NCI-H446 (cell line): ENCODE data around the gene DPH5.

ENCODE experiments used
- DNase-seq, 2 experiments: peaks; one replicate each; lab custom pipeline; 2025; lab: John Stamatoyannopoulos, UW

DPH5 gene

DNA sequence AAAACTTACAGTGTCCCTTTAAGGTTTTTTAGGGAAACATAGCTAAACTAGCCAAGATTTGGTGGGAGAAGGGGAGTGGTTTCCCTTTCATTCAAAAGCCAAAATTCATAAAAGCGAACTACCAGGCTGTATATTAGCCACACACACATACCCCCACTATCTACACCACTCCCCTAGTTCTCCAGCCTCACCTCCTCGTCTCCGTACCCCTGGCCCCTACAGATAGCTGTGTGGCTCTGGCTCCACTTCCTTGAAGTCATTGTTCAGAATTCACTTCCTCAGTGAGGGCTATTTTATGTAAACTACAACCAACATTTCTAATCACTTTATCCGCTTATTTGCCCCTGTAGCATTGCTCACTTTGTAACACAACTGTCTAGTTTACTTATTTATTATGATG, 5.3 kb upstream of the DPH5 start:
- DNase-seq = no peak

DNA sequence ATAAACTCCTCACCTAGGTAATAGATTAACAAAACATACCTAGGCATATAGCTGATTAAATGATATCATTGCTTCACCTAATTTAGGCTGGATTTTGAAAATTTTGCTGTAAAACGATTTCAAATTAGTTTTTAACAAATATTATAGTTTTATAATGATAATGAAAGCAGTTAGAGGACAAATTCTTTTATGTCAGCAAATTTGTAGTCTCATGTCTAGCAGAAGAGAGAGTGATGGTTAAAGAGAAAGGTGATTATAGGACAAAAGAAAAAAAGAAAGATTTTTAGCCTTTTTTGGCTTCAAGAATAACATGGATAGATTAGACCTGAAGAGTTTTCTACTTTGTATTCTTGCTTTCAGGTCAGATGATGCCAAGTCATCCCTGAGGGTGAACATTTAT, 3.6 kb upstream of the DPH5 start:
- DNase-seq = no peak

DNA sequence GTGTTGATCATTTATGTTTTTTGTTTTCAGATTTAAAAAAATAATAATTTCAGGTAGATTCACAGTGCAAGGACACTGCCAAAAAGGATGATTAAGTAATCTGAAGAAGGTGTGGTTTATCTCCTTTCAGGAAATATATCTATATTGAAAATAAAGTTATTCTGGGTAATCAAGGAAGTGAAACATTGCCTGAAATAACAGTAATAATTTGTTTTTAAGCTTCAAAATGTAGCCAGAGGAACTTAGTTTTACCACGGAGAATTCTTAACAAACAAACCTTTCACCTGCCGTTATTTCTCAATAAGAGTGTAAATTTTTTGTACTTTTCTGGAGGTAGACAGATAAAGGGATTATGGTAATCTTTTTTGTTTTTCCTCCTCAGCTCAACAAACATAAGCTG, 2.9 kb upstream of the DPH5 start:
- no peak for DNase-seq

DNA sequence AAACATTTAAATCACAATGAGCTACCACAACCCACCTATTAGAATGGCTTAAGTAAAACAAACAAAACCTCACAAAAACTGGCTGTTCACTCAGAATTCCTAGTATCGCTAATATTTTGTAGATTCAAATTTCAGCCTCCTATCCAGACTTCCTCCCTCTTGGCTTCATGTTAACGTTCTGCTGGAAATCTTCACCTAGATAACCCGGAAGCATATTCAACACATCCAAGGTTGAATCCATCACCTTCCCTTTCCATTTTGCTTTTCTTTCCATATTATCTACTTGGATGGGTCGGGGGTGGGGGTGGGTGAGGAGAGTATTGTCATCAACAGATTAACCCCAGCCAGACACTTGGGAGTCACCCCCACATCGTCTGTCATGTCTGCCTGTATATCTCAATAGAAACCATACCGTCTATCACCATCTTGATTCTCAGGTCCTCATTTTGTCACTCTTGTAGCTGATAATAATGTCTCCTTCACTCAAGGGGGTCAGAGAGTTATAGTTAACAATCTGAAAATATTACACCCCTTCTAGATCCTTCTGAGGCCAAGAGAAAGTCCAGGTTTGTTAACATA, 1.7 kb upstream of the DPH5 start:
- no peak for DNase-seq

DNA sequence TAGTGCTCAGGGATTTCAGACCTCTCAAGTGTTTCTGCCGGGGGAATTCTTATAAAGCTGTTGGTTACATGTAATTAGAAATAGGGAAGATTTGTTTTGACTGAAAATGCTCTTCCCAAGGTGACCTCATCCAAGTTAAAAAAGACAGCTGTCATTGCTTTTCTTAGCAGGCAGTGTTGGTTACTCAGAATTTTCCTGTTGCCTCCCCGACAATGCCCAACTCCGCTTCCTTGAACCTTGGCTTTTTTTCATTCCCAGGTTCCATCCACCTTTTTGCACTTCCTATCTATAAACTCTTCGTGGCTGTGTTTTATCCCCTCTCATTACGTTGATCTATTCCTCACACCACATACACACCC, 825 bp upstream of the DPH5 start:
- DNase-seq = no peak

DNA sequence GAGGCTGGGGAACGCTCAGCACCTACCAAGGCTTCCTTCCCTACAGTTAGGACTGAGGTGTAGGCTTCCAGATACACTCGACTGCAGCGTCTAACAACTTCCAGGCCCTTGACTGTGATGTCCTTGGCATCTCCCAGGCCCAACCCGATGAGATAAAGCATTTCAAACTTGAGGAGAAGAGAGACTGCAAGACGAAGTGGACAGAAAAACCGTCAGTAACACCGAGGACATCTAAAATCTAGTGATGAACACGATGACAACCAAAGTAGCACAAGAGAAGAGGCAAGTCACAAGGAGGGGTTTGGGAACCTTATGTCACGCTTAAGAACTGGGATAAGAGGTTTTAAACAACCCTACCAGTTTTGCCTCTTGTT, 314 bp downstream of the DPH5 start:
- DNase-seq = no peak

DNA sequence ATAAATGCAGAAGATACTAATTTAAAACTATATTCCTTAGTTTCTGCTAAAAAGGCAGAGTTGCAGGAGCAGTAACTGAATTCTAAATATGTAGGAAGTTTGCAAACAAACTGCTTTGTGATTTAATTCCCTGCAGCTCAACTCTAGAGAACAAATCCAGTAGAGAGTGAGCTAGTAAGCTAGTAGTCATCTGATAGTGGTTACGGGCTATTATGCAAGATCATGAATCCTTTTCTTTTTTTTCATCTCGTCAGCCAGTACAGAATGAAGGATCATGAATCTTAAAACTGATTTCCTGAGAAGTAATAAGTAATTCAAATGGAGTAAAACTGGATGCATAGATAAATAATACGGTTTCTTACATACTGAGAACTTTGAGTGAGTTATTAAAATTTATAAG, 3.3 kb downstream of the DPH5 start:
- DNase-seq = no peak

DNA sequence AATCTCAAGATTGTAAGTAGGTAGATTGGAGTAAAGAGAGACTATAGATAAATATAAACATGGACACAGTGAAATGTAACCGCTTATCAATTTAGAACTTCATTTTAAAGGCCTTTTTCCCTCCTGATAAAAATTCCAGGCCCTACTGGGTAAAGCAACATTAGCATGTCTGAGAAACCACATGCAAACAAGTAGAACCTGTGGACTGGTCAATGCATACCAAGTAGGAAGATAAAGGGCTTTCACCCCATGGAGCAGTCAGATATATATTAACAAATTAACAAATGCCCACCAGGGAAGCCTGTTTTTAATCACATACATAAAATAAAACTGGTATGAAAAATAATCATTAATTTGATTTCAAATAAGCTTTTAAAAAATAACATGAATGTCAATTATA, 8.1 kb downstream of the DPH5 start:
- no peak for DNase-seq

DNA sequence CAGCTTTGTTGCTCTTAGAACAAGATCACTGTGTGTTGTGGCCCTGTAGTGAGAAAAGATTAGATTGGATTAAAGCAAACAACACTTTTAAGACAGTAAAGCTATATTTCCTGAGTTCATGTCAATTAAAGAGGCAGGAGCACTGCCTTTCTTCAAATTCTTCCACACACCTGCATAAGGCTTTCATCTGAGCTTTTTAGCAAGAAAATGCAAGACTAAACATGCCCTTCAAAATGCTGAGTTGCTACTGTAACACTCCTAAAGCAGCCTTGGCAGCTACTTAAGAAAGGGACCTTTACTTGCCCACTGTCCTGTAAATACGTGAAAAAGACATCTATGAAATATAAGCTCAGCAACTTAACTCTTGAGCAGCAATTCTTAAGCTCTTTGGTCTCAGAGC, 11.8 kb downstream of the DPH5 start:
- no peak for DNase-seq

DNA sequence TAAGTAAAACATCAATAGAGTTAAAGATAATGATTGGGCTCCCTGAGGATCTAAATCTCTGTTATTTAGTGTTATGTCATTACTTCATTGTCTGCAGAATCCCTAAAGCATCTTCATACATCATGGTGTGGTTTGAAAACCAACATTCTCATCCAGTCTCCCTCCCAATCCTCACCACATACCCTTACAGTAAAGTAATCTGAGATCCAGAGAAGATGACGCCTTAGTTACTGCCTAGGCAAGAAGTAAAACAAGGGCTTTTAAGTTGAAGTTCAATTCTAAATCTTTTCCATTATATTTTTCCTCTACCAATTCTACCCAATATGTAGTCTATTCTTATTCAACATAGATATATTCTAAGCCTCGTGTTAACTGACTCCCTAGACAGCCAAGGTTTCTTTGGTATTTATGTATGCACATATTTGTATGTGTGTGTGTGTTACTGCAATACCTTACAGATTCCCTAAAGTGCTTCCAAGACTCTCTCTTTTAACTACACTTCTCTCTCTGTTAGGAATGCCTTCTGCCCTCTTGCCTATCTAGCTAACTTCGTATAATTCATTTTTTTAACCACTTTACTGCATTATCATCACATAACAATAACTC, 17.3 kb downstream of the DPH5 start:
- no peak for DNase-seq

DNA sequence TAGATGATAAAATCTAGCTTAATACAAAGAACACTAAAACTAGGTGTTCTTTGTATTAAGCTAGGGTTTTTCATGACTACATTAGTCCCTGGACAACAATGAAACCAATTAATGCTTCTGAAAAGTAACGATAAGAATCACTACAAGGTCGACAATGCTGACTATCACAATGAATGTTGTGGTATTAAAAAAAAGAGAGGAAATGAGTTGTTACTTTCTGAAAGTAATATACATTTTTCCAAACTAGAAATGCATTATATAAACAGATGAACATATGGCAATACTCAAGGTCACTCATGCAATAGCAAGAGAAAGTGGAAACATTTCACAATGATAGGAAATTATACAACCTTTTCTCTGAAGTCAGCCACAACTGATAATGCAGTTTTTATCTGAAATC, 19.0 kb downstream of the DPH5 start:
- no peak for DNase-seq

DNA sequence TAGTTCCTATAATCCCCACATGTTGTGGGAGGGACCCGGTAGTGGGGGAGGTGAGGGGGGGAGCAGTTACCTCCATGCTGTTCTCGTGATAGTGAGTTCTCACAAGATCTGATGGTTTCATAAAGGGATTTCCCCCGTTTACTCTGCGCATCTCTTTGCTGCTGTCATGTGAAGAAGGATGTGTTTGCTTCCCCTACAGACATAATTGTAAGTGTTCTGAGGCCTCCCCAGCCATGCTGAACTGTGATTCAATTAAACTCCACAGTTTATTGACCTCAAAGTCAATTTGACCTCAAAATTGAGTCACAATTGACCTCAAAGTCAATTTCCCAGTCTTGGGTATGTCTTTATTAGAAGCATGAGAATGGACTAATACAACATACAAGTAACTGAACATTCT, 19.7 kb downstream of the DPH5 start:
- no peak for DNase-seq

DNA sequence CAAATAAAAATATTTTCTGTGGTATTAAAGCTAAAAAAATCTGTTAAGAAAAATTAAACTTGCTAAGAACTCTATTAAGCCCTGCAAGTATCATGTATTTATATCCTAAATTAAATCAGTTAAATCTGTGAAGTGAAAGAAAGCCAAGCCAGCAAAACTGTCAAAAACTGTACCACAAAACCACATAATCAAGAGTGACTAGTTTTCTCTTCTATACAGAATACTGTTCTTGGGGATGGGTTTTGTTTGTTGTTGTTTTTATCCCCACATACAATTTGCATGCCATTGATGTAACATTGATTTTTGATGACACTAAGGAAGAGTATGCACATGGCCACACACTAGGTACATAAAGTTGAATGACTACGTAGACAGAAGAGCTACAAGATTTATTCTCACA, 20.4 kb downstream of the DPH5 start:
- DNase-seq = no peak

DNA sequence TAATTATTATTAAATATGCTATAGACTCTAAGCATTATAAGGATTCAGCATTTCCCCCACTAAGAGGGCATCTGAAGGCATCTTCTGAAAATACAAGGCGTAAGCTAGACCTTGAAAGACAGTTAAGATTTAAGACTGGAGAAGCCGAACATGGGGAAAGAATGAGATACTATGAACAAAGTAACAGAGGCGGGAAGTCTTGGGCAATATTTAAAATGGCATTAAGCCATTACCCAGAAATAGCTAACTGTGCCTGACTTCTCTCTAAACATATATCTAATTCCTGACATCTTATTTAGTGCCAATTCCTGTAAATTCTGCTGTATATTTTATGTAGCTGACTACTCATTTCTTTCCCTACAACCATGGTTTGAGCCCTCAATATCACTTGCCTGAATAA, 20.9 kb downstream of the DPH5 start:
- DNase-seq = no peak

DNA sequence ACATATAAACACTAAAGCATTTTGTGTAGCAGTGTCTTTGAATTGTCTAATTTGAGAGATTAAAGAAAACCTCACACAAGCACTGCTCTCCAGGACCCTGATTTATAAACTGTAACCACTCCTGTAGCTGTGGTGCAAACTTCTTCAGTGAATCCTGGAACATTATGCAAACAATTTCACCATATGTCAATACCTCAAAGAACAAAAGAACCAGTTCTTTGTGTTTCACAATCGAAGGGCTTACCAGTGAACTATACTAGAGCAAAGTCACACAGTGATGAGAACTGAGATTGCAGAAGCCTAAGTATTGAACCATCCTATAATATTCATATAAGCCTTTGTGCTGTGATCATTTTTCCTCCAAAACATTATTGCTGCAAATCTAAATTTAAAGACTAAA, 21.5 kb downstream of the DPH5 start:
- no peak for DNase-seq

DNA sequence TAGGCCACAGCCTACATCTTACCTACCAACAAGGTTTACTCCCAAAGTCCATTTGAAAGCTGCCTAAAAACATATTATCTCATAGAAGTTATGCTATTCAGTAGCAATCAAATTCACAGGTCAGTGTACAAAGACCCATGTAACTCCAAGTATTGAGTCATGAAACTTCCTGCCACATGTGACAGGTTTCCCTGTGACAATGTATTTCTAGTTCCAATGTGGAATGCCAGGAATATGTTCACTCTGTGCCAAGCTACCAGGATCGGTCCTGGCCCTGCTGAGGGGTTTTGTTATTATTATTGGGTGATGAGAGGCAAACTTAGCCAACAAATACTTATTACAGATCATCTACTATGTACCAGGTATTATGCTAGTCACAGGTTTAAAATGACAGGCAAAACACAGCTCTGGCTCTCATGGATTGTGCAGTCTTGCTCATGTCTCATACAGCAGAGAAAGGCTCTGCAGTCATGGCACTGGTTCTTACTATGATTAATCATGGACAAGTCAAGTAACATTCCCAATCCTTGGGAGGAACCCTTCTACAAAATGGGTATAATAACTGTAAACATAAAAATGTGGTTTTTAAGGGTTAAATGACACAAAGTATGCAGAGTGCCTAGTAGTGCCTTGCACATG, 22.5 kb downstream of the DPH5 start:
- no peak for DNase-seq

DNA sequence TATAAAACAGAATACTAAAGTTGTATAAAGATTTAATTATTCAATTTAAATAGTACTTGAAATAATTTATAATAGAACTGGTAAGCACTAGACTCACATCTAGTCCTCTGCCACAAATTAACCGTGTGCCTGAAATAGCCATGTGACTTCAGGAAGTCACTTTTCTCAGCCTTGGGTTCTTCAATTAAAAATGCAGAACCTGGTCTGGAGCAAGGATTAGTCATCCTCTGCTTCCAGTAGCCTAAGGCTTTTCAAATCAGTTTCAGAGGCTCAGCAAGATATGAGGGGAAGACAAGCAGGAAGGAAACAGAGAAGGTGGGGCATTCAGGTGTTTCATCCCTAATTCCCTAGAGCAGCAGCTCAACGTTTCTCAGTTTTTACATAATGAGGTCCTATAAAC, 23.0 kb downstream of the DPH5 start:
- DNase-seq = no peak

DNA sequence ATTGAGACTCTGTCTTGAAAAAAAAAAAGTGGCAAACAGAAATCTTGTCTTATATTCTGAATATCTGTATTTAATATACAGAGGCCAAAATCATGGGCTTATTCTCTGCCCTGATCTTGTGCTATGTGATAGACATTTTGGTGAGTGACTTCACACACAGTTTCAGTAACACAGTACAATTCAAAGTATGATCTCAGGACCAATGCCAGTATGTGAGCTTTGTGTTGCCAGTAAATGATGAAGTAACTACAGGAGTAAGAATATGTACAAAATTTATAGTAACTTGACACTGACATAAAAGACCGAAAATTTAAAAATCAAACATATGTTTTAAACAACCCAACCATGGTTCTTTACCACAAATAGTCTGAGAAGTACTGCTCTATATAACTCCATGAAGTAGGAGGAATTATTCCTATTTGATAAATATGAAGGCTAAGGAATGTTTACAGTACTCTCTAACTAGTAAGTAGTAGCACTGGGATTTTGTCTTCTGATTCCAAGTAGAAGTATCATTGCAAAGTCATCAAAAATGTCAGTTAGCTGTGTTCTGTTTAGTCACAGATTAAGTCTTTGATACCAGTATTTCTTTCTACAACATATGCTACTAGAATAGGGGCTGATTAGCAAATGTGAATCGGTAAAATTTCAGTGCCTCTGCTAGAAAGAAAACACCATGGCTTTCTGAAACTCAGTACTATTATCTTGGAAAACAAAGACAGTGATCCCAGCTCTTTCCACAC, 25.3 kb downstream of the DPH5 start:
- DNase-seq = no peak

DNA sequence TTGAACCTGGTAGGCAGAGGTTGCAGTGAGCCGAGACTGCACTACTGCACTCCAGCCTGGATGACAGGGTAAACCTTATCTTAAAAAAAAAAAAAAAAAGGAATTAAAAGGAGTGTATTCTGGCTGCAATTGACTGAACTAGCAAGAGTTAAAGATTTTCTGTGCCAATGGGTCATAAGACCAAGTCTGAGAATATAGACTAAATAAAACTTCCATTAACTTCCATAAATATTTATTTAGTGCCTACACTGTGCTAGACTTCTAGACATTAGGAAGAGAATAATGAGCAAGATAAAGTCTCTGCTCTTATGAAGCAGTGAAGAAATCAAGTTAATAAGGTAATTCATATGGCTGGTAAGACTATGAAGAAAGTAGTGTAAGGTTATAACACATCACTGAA, 27.2 kb downstream of the DPH5 start:
- no peak for DNase-seq

DNA sequence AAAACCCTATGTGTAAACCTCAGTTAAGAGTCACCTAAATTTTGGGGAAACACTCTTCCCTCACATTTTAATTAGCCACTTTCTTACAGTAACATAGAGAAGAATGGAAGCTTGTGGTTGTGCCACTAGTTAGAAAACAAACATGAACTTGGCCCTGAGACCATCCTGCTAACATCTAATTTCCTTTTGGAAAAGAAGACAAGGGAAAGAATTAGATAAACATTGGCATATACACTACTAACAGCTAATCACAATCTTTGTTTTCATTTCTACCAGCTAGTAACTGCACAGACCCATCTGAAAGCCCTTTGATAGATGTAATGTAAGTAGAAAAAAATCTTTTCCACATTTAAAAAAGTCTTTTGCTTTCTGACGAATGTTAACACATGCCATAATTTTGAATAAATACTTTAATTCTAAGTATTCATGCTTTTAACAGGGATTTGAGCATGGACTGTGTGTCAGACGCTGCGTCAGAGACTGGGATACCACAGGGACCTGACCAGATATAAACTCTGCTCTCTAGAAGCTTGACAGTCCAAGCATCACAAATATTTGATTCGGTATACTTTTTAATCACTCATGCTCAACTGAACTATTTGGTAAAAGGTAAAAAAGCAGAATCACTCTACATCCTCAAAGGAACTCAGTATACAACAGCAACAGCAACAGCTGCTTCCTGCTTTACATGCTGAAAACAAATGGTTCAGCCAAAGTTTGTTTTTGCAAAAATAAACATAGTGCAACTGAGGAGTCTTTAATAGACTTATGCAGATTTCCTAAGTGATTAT, 30.2 kb downstream of the DPH5 start:
- DNase-seq = no peak

DNA sequence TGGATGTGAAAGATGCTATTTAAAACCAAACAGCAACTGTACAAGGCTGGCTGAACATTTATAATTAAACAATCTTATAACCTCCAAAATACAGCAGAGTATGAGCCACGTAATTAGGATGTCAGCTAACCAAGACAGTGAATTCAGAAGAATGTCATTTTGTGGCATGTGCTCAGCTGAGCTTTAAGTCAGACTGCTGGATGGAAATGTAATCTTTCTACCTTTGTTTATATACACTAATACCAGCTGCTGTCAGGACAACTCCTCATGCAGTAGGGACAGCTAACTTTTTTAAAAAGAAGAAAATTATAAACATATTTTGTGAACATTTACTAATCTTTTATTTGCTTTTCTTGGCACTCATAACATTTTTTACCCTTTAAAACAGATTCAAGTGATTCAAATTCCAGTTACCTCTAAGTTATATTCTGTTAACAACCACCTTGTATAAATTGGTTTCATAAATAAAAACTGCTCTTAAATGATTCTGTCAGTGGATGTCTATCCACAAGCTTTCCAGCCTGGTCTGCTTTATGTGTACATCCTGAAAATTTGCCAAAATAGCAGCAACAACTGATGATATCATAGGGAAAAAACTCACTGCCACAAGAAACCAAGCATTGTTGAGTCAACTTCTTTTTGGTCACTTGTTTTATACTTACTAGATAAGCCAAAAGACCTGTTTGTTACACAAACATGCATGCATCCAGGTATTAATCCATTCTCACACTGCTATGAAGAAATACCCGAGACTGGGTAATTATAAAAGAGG, 36.1 kb downstream of the DPH5 start:
- peak in 1 of 2 experiments; percentile 13 for DNase-seq

DNA sequence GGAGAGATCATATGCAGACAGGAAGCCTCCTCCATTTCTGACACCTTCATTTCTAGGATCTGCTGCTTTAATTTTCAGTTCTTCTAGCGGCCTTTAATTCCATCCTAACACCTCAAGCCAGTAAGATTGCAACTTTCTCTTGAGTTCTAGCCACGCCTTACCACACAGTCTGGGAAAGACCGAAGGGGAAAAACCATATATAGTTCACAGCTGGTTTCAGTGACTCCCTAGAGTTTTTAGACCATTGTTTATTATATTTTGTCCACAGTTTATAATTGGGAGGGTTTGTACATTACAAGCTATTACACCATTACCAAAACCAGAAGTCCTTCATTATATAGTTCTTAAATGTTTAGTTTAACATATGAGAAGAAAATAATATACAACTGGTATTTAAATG, 37.5 kb downstream of the DPH5 start:
- DNase-seq = no peak
